ENCODE data around the gene GKN2.

DNA sequence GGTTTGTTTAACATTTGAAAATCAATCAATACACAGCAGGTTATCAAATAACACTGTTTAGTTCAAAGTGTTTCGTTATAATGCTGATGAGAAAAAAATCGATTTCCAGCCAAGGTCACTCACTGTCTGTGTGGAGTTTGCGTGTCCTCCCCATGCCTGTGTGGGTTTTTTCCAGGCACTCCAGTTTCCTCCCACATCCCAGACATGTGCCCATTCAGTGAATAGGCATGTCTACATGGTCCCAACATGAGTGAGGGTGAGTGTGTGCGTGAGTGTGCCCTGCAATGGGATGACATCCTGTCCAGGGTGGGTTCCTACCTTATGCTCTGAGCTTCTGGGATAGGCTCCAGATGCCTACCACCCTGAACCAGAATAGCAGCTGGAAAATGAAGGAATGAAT is 8.7 kb upstream of the GKN2 start:
- TF ChIP-seq, protein P1, sequence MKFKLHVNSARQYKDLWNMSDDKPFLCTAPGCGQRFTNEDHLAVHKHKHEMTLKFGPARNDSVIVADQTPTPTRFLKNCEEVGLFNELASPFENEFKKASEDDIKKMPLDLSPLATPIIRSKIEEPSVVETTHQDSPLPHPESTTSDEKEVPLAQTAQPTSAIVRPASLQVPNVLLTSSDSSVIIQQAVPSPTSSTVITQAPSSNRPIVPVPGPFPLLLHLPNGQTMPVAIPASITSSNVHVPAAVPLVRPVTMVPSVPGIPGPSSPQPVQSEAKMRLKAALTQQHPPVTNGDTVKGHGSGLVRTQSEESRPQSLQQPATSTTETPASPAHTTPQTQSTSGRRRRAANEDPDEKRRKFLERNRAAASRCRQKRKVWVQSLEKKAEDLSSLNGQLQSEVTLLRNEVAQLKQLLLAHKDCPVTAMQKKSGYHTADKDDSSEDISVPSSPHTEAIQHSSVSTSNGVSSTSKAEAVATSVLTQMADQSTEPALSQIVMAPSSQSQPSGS (CRISPR knock-in tag; IDR thresholded peaks at IDR 0.05; ENCODE audit: borderline replicate concordance, low read depth) = no peak
- TF ChIP-seq, protein P2, sequence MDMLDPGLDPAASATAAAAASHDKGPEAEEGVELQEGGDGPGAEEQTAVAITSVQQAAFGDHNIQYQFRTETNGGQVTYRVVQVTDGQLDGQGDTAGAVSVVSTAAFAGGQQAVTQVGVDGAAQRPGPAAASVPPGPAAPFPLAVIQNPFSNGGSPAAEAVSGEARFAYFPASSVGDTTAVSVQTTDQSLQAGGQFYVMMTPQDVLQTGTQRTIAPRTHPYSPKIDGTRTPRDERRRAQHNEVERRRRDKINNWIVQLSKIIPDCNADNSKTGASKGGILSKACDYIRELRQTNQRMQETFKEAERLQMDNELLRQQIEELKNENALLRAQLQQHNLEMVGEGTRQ (CRISPR knock-in tag; IDR thresholded peaks at IDR 0.05) = no peak
- TF ChIP-seq CBFB (CRISPR knock-in tag; IDR thresholded peaks at IDR 0.05; ENCODE audit: low read depth) = no peak
- TF ChIP-seq, protein P3, sequence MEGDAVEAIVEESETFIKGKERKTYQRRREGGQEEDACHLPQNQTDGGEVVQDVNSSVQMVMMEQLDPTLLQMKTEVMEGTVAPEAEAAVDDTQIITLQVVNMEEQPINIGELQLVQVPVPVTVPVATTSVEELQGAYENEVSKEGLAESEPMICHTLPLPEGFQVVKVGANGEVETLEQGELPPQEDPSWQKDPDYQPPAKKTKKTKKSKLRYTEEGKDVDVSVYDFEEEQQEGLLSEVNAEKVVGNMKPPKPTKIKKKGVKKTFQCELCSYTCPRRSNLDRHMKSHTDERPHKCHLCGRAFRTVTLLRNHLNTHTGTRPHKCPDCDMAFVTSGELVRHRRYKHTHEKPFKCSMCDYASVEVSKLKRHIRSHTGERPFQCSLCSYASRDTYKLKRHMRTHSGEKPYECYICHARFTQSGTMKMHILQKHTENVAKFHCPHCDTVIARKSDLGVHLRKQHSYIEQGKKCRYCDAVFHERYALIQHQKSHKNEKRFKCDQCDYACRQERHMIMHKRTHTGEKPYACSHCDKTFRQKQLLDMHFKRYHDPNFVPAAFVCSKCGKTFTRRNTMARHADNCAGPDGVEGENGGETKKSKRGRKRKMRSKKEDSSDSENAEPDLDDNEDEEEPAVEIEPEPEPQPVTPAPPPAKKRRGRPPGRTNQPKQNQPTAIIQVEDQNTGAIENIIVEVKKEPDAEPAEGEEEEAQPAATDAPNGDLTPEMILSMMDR (IDR thresholded peaks at IDR 0.05) = no peak
- no peak for TF ChIP-seq ZNF317 (CRISPR knock-in tag; IDR thresholded peaks at IDR 0.05; ENCODE audit: borderline replicate concordance, low read depth)
- TF ChIP-seq JUN (CRISPR knock-in tag; IDR thresholded peaks at IDR 0.05) = no peak
- TF ChIP-seq, protein P4, sequence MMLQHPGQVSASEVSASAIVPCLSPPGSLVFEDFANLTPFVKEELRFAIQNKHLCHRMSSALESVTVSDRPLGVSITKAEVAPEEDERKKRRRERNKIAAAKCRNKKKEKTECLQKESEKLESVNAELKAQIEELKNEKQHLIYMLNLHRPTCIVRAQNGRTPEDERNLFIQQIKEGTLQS (CRISPR knock-in tag; conservative IDR thresholded peaks at IDR 0.05) = no peak
- TF ChIP-seq ATF1 (CRISPR knock-in tag; IDR thresholded peaks at IDR 0.05) = no peak
- no peak for TF ChIP-seq ZNF121 (CRISPR knock-in tag; IDR thresholded peaks at IDR 0.05)
- TF ChIP-seq, protein P5, sequence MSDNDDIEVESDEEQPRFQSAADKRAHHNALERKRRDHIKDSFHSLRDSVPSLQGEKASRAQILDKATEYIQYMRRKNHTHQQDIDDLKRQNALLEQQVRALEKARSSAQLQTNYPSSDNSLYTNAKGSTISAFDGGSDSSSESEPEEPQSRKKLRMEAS (CRISPR knock-in tag; IDR thresholded peaks at IDR 0.05) = no peak
- TF ChIP-seq NFYB (CRISPR knock-in tag; conservative IDR thresholded peaks at IDR 0.05; ENCODE audit: low read depth) = no peak
- TF ChIP-seq, protein P6, sequence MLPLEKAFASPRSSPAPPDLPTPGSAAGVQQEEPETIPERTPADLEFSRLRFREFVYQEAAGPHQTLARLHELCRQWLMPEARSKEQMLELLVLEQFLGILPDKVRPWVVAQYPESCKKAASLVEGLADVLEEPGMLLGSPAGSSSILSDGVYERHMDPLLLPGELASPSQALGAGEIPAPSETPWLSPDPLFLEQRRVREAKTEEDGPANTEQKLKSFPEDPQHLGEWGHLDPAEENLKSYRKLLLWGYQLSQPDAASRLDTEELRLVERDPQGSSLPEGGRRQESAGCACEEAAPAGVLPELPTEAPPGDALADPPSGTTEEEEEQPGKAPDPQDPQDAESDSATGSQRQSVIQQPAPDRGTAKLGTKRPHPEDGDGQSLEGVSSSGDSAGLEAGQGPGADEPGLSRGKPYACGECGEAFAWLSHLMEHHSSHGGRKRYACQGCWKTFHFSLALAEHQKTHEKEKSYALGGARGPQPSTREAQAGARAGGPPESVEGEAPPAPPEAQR (CRISPR knock-in tag; IDR thresholded peaks at IDR 0.05) = no peak
- TF ChIP-seq ELF4 (CRISPR knock-in tag; IDR thresholded peaks at IDR 0.05; ENCODE audit: low read depth) = no peak

Measured in WTC11 (cell line).